SK-N-DZ (cell line): Measurements from ENCODE around the gene PRKG1.

Experiments
- DNase-seq: peaks from one replicate; pipeline ENCODE4 v3.0.0-alpha.2; 2015; ENCODE audit warnings: low spot score

The PRKG1 gene

GRCh38 chr10:51076299-51076841, 2.1 kb downstream of the PRKG1 start:
- no peak for DNase-seq

DNA sequence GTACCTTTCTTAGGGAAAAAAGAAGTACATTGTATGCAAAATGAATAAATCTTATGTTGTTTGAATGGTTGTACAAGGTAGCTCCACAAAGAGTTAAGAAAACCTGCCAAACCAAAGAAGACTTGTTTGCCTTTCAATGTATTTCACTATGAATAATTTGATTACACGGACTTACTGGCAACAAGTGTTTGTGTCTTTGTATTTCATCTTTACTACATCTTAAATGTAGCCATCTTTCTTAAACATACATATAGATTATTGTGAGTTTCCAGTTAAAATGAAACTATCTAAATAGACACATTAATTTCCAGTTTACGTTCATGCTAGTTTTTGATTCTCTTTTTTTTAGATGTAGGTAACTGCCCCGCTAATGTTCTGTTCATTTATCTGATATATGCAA, 2.8 kb downstream of the PRKG1 start:
- DNase-seq = no peak

- no peak for DNase-seq
These were observed 3.2 kb downstream of the PRKG1 start for GRCh38 chr10:51077507-51077906.

DNA sequence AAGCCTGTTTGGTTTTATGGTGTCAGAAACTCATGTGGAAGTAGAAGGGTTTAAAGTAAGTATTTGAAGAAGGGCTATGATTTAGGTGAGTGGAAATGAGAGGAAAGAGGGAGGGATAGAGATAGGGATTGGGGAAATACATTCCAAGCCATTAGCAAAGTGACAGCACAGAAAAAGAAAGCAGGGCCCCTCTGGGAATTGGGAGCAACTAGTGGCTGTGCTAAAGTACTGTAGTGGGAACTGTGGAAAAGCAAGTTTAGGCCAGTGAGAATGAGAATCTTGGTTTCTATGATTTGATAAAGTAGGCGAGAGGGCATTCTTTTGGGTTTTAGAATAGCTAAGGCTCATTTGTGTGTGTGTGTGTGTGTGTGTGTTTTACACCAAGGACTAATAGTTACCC, 5.0 kb downstream of the PRKG1 start:
- no peak for DNase-seq

DNA sequence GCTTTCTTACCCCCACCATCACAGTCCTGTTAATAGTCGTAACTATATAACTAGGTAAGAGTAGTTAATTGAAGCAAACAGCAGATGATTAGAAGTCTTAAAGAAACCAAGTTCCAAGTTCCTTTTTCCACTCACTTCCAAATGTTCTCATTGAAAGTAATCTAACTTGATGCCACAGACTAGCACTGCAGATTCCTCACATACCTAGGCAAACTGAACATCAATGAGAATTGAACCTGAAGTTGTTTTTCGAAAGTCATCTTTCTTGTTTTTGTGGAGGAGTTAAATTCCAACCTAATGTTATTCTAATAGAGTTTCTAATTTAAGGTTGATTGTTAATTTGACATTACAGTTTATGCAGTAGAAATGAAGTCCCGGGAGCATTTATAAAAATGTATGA, 5.5 kb downstream of the PRKG1 start:
- DNase-seq = no peak

GRCh38 chr10:51080311-51081006, 6.2 kb downstream of the PRKG1 start:
- no peak for DNase-seq

DNA sequence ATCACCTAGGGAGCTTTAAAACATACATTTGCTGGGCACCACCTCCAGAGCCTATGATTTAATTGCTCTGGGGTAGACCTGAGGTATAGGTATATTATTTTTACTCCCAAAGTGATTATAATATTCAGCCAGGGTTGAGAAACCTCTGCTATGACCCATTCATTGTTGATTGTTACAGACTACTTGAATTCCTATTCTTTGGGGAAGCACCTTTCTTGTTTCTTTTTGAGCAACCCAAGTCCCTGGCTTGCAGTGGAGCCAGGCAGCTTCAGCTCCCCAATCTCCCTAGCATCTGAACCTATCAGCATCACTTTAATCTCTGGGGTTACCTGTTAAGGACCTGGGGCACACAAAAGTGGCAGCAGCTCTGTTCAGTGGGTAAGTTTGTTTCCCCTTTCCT, 8.6 kb downstream of the PRKG1 start:
- DNase-seq = no peak

GRCh38 chr10:51083356-51083853, 9.1 kb downstream of the PRKG1 start:
- DNase-seq = no peak

GRCh38 chr10:51085204-51085603, 10.9 kb downstream of the PRKG1 start:
- DNase-seq = no peak

DNA sequence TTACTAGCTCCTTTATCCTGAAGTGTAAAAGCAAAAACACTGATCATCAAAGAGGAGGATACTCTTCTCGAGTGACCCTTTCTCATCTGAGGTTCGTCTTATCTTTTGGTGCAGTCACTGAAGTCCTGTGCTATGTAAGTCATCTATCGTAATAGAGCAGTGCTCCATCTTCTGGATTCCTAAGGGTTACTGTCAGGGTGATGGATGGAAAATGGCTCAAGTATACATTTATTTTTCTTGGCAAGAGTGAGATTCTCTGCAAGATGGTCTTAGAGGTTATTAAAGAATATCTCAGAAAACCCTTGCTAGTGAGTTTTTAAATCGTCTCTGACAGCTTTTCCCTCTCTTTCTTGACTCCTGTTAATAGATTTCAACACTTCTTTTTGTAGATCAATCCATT, 12.4 kb downstream of the PRKG1 start:
- no peak for DNase-seq

GRCh38 chr10:51087114-51087513, 12.8 kb downstream of the PRKG1 start:
- DNase-seq = no peak

GRCh38 chr10:51090190-51090589, 15.9 kb downstream of the PRKG1 start:
- no peak for DNase-seq

- no peak for DNase-seq
These were observed 18.1 kb downstream of the PRKG1 start for GRCh38 chr10:51092402-51092801.

DNA sequence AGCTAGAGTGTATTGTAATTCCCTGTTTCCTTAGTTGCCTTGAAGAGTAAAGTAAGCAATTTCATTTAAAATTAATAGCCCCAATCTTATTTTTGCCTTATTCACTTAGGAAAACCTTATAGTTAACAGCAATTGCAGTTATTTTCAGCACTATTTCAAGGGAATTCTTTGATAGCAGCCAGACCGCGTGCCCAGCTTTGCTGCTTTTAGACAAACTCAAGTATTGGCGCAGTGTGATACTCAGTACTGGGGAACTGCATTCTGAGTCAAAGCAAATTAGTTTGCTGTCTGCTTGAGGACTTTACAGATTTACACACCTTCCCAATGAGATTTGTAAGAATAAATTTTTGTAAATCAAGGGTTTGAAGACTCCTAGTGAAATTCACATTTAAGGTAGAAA, 21.2 kb downstream of the PRKG1 start:
- no peak for DNase-seq

- DNase-seq = no peak
These were observed 23.3 kb downstream of the PRKG1 start for GRCh38 chr10:51097546-51097945.

DNA sequence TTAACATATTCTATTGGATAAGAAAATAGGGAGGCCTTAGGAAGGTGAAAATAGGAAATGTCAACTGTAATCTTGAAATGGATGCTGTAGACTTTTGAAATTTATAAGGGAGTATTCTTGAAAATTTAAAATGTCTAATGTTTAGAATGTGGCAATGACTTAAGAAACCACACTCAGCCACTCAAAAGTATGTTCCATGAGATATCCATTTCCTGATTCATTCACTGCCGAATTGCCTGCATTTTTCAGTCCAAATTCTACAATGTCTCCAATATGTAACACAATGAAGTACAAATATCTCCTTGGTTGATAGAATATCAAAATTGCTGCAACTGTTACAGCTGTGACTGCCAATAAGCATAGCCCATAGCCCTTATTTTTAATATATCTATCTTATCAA, 25.9 kb downstream of the PRKG1 start:
- DNase-seq = no peak

DNA sequence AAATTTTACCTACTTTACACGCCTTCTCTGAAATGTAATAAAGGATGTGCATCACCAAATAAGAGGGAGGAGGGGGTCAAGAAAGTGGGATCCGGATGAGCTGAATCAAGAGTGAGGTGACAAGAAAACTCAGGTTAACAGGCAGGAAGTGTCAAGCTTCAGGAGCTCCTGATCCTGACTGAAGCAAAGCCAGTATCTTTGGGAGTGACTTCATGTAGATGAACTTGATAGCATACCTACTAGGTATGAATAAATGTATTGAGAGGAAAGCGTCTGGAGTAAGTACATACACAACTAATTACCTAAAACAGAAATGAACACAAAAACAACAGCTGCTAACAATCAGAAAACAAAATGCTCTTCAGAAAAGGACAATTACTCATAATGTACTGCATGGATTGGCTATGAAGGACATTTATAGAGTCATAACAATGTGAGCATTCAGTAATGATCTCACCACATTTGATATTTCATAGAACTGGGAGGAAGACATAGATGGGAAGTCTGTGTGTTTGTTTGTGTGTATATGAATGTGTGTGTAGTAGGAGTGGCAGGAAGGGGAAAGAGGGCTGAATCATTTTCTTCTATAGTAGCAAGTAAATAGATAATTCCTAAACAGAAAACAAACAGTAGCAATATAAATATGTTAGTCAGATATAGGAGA, 29.4 kb downstream of the PRKG1 start:
- DNase-seq = no peak

GRCh38 chr10:51106311-51106945, 32.1 kb downstream of the PRKG1 start:
- DNase-seq = no peak

DNA sequence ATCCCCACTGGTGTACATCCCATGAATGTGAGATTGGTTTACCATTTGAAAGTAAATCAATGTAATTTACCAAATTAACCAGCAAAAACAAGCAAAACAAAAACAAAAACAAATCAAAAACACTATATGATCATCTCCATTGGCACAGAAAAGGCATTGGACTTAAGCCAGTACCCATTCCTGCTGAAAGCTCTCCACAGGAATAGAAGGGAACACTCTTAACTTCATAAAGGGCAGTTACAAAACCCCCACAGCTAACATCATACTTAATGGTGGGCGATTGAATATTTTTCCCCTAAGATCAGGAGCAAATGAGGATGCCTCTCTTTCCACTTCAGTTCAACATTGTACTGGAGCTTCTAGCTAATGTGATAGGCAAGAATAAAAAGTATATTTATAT, 34.1 kb downstream of the PRKG1 start:
- DNase-seq = no peak

DNA sequence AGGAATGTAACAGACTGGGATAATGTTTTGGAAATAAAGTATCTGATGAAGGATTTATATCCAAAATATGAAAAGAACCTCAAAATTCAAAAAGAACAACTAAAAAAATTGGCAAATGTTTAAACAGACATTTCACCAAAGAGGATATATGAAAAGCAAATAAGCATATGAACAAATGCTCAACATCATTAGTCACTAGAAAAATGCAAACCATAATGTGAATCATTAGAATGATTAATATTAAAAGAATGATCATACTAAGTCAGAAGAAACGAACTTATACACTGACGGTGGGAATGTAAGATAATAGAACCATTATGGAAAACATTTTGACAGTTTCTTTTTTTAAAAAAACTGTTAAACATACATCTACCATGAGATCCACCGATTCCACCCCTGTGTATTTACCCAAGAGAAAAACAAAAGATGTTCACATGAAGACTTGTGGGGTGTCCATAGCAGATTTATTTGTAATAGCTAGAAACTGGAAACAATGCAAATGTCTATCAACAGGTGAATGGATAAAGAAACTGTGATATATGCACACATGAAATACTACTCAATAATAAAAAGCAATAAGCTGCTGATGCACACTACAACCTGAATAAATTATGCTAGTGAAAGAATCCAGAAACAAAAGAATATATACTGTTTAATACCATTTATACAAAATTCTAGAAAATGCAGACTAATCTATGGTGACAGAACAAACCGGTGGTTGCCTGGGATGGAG, 35.7 kb downstream of the PRKG1 start:
- no peak for DNase-seq

DNA sequence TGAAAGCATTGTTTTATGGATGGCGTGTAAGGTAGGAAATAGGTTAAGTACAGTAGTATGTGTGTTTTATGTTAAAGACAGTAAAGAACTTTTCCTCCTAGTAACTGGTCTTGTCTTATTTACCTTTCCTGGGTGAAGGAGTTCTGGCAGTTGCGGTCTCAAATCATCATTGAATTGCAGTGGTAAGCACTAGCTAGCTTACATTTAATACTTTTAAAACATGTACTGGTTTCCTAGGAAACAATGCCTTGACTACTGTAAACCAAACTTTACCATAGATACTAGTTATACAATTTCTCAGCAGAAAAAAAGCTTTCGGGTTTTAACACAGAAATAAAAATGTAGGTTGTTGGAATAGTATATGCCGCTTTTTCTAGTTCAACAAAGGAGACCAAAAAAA, 37.7 kb downstream of the PRKG1 start:
- no peak for DNase-seq

DNA sequence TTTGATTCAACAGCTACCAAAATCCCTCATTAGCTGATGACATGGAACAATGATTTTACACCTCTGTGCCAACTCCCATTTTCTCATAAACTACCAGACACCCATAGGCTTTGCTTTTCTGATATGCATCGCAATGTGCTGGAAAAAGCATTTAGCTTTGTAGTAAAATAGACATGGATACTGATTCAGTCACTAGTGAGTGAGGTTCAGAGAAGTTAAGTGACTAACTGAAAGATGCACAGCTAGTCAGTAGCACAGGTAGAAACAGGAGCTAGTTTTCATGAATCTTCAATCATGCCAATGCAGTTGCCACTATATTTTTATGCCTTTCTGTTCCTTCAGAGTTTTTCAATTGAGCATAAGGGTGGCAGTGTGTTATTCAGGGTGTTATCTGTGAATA, 38.7 kb downstream of the PRKG1 start:
- DNase-seq = no peak
